ENCODE results near the gene KCNMB4.

DNA sequence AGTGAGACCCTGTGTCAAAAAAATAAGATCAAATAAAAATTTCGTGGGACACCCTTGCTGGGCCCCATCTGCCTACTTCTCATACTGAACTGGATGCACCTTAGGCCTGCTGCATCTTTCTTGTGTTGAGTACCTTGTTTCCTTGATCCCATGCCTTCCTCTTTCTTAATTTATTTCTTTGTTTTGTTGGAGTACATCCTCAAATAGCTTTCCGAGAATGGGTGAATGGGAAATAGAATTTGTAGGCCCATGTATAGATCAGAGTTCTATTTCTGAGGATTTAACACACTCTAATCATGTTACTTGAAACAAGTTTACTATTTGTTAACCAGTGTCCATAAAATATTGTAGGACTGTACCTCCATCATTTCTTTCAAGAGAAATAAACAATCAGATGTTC, 23.6 kb downstream of the KCNMB4 start:
- TF ChIP-seq, protein P1, sequence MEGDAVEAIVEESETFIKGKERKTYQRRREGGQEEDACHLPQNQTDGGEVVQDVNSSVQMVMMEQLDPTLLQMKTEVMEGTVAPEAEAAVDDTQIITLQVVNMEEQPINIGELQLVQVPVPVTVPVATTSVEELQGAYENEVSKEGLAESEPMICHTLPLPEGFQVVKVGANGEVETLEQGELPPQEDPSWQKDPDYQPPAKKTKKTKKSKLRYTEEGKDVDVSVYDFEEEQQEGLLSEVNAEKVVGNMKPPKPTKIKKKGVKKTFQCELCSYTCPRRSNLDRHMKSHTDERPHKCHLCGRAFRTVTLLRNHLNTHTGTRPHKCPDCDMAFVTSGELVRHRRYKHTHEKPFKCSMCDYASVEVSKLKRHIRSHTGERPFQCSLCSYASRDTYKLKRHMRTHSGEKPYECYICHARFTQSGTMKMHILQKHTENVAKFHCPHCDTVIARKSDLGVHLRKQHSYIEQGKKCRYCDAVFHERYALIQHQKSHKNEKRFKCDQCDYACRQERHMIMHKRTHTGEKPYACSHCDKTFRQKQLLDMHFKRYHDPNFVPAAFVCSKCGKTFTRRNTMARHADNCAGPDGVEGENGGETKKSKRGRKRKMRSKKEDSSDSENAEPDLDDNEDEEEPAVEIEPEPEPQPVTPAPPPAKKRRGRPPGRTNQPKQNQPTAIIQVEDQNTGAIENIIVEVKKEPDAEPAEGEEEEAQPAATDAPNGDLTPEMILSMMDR (IDR thresholded peaks at IDR 0.05), result no peak
- no peak for TF ChIP-seq POLR2A (IDR thresholded peaks at IDR 0.05)
- TF ChIP-seq EP300 (IDR thresholded peaks at IDR 0.05), result no peak
